K562 (cell line): ENCODE measurements around the gene LYVE1. TPM values are rescaled to one million over a fixed set of nuclear protein-coding genes. Genes with fewer than 3 reads are reported as not detected.

Source experiments
- ATAC-seq: fragments of 200-7000 bp; cut with Tn5 transposase; 3 replicates; pipeline ENCODE4 v1.9.1; 2020; ENCODE audit warnings: moderate library complexity
- BruUV-seq: library from RNA; stranded (reverse); fragments of 400-500 nt; replicated peaks from 2 replicates; lab custom pipeline; 2021; lab: Mats Ljungman, UMichigan
- CTCF ChIA-PET: fragments of 300-600 bp; formaldehyde crosslinking; extraction: SDS; loops from one replicate; lab custom pipeline; 2021; ENCODE audit warnings: low intra/inter-chr PET ratio; lab: Yijun Ruan, JAX
- POLR2A ChIA-PET: fragments of 300-600, 350-650 bp; sonication (Branson Sonifier 250); formaldehyde crosslinking; extraction: SDS; loops from one replicate; lab custom pipeline; 2021; ENCODE audit warnings: antibody characterized with exemption, inconsistent platforms; lab: Yijun Ruan, JAX
- DNase-seq, 4 experiments: peaks; one replicate each; pipeline versions ENCODE4 v3.0.0 to v3.0.0-alpha.2; 2011 to 2018; ENCODE audit warnings: low spot score in 3 of 4, mixed read lengths in 3 of 4; ENCODE audit errors: extremely low read depth in 1 of 4
- FAIRE-seq: peaks from 2 replicates; lab custom pipeline; 2011; peaks lifted over from hg19 to GRCh38; lab: Jason Lieb, UNC
- H2AFZ ChIP-seq: 2 replicates; pipeline ENCODE4 v1.6.0; 2011; ENCODE audit warnings: low read depth, low read length, control low read depth, inconsistent platforms
- H3K27ac ChIP-seq: fragments of 200-600 bp; 3 replicates; pipeline ENCODE4 v1.8.0; 2011; ENCODE audit warnings: low read depth, mild to moderate bottlenecking, control low read depth, inconsistent platforms, low read length, moderate library complexity, mixed read lengths; ENCODE audit errors: extremely low read depth
- H3K27me3 ChIP-seq, 2 experiments: fragments of 300-600 bp in 1 of 2; 2 replicates in 1 of 2; 3 replicates in 1 of 2; pipeline versions ENCODE4 v1.6.0 to v1.8.0; 2011; ENCODE audit warnings: inconsistent platforms in 2 of 2, low read length in 2 of 2, mild to moderate bottlenecking in 1 of 2, mixed read lengths in 1 of 2, moderate library complexity in 1 of 2; ENCODE audit not compliant: control insufficient read depth in 2 of 2, insufficient read depth in 2 of 2
- H3K36me3 ChIP-seq: fragments of 300-600 bp; 3 replicates; pipeline ENCODE4 v1.8.0; 2011; ENCODE audit warnings: mild to moderate bottlenecking, low read length, inconsistent platforms; ENCODE audit not compliant: control insufficient read depth, insufficient read depth
- H3K4me1 ChIP-seq, 2 experiments: fragments of 200-600 bp in 1 of 2; replicated peaks in 1 of 2; 2 replicates in 1 of 2; 3 replicates in 1 of 2; pipeline versions ENCODE4 v1.5.1 to v1.8.0; 2011; ENCODE audit warnings: inconsistent platforms in 2 of 2, low read length in 2 of 2, mild to moderate bottlenecking in 1 of 2, mixed read lengths in 1 of 2, moderate library complexity in 1 of 2; ENCODE audit not compliant: control insufficient read depth in 2 of 2, insufficient read depth in 2 of 2
- H3K4me2 ChIP-seq: 2 replicates; pipeline ENCODE4 v1.6.1; 2011; ENCODE audit warnings: low read length, control low read depth, inconsistent platforms, mixed read lengths; ENCODE audit not compliant: insufficient read depth
- H3K4me3 ChIP-seq: fragments of 200-600 bp; sonication (generic), shearing (Covaris generic); 2 replicates; pipeline ENCODE4 v1.5.1; 2016; ENCODE audit warnings: control low read depth, inconsistent platforms
- H3K79me2 ChIP-seq: fragments of 200-600 bp; 3 replicates; pipeline ENCODE4 v1.8.0; 2011; ENCODE audit warnings: low read length, inconsistent platforms; ENCODE audit not compliant: control insufficient read depth, insufficient read depth
- H3K9ac ChIP-seq, 2 experiments: 2 replicates each; pipeline versions ENCODE4 v1.6.0 to v1.6.1; 2011; ENCODE audit warnings: low read depth in 2 of 2, low read length in 2 of 2, control low read depth in 1 of 2, inconsistent platforms in 1 of 2, mild to moderate bottlenecking in 1 of 2, mixed read lengths in 1 of 2; ENCODE audit not compliant: insufficient read depth in 1 of 2
- H3K9me1 ChIP-seq: one replicate; pipeline ENCODE4 v1.6.0; 2011; ENCODE audit warnings: inconsistent platforms, mild to moderate bottlenecking, low read length, moderate library complexity; ENCODE audit not compliant: control insufficient read depth, insufficient read depth
- H3K9me3 ChIP-seq: replicated peaks from 2 replicates; pipeline ENCODE4 v1.5.1; 2011; ENCODE audit warnings: low read depth, low read length, inconsistent platforms; ENCODE audit not compliant: control insufficient read depth, insufficient read depth
- H4K20me1 ChIP-seq: replicated peaks from 2 replicates; pipeline ENCODE4 v1.6.1; 2011; ENCODE audit warnings: low read length, inconsistent platforms, mixed read lengths; ENCODE audit not compliant: control insufficient read depth, insufficient read depth
- MAFK ChIP-seq: IDR thresholded peaks from 2 replicates; pipeline ENCODE4 v1.6.1; 2011; ENCODE audit warnings: low read length, improper control_type of control experiment
- NR2C1 ChIP-seq, 2 experiments: fragments of 450-650 bp; IDR thresholded peaks; 2 replicates each; pipeline ENCODE4 v1.6.1; 2017; ENCODE audit warnings: mild to moderate bottlenecking in 2 of 2, antibody characterized with exemption in 1 of 2, inconsistent platforms in 1 of 2, missing compliant biosample characterization in 1 of 2, missing genetic modification characterization in 1 of 2
- WGBS: fragments of 100-300 bp; shearing (Covaris generic); methylation state at CpG from one replicate; pipeline ENCODE4 v1.1.6; 2016; ENCODE audit warnings: low coverage, mixed read lengths; ENCODE audit not compliant: insufficient coverage; ENCODE audit errors: missing lambda C conversion rate; 5-methylcytosine and 5-hydroxymethylcytosine counted together
- in situ Hi-C: fragments of 300-500 bp; cut with MboI; formaldehyde crosslinking; loops from 4 replicates; pipeline ENCODE4 v1.15.0; 2018; ENCODE audit warnings: inconsistent platforms, mixed read lengths
- intact Hi-C: fragments of 100-400 bp; cut with micrococcal nuclease; formaldehyde crosslinking; loops from 2 replicates; pipeline ENCODE4 v1.14.2; 2022
- polyA plus RNA-seq, 8 experiments: library from polyadenylated mRNA; depleted of rRNA in 4 of 8; stranded (reverse) in 5 of 8; unstranded in 3 of 8; fragments of >200 nt; fragmentation: Nextera tagmentation in 2 of 8; fragmentation: Illumina TruSeq in 1 of 8; extraction: Ambion mirVana in 2 of 8; extraction: Trizol in 1 of 8; gene quantifications; 2 replicates each; pipeline versions ENCODE4 v1.2.1 to v1.2.3, GENCODE V29; 2011 to 2014; ENCODE audit warnings: inconsistent platforms in 1 of 8, missing spikeins in 1 of 8
- total RNA-seq, 7 experiments: library from RNA; depleted of rRNA in 6 of 7; stranded (reverse); fragments of >200 nt in 6 of 7; fragmentation: Illumina TruSeq in 2 of 7; extraction: Trizol in 2 of 7; gene quantifications; 2 replicates each; pipeline versions ENCODE4 v1.2.1 to v1.2.3, GENCODE V29; 2011 to 2021; ENCODE audit warnings: low replicate concordance in 1 of 7
- TF ChIP-seq, protein P1 (sequence below): fragments of 450-650 bp; IDR thresholded peaks from 2 replicates; pipeline ENCODE4 v1.6.1; 2016; ENCODE audit warnings: borderline replicate concordance

Gene LYVE1
- total and polyA plus RNA-seq, 9 of the 15 experiments (the other 6 are each of a cell fraction or from before 2014, with no cell fraction given), result 0.06 to 1.1 (median 0.14) TPM; not detected in 1

DNA sequence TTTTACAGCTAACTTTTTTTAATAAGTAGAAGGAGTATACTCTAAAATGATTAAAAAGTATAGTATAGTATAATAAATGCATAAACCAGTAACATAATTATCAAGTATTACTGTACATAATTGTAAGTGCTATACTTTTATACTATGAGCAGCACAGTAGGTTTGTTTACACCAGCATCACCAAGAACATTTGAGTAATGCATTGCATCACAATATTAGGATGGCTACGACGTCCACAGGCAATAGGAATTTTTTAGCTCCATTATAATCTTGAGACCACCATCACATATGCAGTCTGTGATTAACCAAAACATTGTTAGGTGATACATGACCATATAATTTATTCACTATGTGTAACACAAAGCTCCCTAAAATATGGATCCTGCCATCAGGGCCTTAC is 47.9 kb downstream of the LYVE1 start:
- FAIRE-seq, result no peak
- no TSS peak for BruUV-seq
- intact Hi-C loops, result no loop called here
- in situ Hi-C loops, result loop anchor here (25.0 kb wide), 1 partner anchor 217 kb away; no protein-coding TSS in a partner anchor
- Histone ChIP-seq H3K4me1 (0 out of 5 replicates have a peak, but pooled peaks cover 0 to 4% of the 10 kb centered on the region in 2 experiments), H3K27me3 (no peaks in the 10 kb centered on the region), H3K9me3 (no peaks in the 10 kb centered on the region), H3K36me3 (peaks cover 64% of the 10 kb centered on the region), H2AFZ (no peak overlapping the region), H3K27ac (no peak overlapping the region), H3K4me2 (no peak overlapping the region), H4K20me1 (no peaks in the 10 kb centered on the region), H3K79me2 (no peaks in the 10 kb centered on the region), H3K9me1 (no peaks in the 10 kb centered on the region), H3K4me3 (no peak overlapping the region), H3K9ac (no peak overlapping the region)
- ATAC-seq, result no peak
- ChIA-PET POLR2A (interaction anchor here (1.0 to 2.0 kb wide), 2 partner anchors 11 to 12 kb away, joined by 4 to 12 read pairs; no protein-coding TSS in a partner anchor), CTCF (no interaction called here)
- TF ChIP-seq, protein P1, sequence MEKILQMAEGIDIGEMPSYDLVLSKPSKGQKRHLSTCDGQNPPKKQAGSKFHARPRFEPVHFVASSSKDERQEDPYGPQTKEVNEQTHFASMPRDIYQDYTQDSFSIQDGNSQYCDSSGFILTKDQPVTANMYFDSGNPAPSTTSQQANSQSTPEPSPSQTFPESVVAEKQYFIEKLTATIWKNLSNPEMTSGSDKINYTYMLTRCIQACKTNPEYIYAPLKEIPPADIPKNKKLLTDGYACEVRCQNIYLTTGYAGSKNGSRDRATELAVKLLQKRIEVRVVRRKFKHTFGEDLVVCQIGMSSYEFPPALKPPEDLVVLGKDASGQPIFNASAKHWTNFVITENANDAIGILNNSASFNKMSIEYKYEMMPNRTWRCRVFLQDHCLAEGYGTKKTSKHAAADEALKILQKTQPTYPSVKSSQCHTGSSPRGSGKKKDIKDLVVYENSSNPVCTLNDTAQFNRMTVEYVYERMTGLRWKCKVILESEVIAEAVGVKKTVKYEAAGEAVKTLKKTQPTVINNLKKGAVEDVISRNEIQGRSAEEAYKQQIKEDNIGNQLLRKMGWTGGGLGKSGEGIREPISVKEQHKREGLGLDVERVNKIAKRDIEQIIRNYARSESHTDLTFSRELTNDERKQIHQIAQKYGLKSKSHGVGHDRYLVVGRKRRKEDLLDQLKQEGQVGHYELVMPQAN, result no peak
- TF ChIP-seq MAFK, result no peak
- no peak for TF ChIP-seq NR2C1 (IDR thresholded peaks at IDR 0.05)
- no peak for TF ChIP-seq NR2C1 (tag; IDR thresholded peaks at IDR 0.05)
- no peak for DNase-seq
- WGBS, result 80% methylated on average over 2 of the region's 2 CpGs
